Ascending aorta (tissue), 2 donors: ENCODE measurements around the gene INSC. TPM values are rescaled to one million over a fixed set of nuclear protein-coding genes. Genes with fewer than 3 reads are reported as not detected.

ENCODE experiments used
- DNase-seq, 2 donors: peaks; one replicate each; pipeline ENCODE4 v3.0.0-alpha.2; 2019; ENCODE audit warnings: low spot score in 2 of 2
- H3K27ac ChIP-seq, 2 donors: fragments of 200-600 bp; sonication (generic); one replicate each; pipeline ENCODE4 v1.5.1; 2016 to 2017; ENCODE audit warnings: mild to moderate bottlenecking in 1 of 2
- H3K27me3 ChIP-seq: fragments of 200-600 bp; sonication (generic); one replicate; pipeline ENCODE4 v1.5.1; 2017
- H3K36me3 ChIP-seq, 2 donors: fragments of 200-600 bp; sonication (generic); one replicate each; pipeline ENCODE4 v1.5.1; 2016
- H3K4me1 ChIP-seq, 2 donors: fragments of 200-600 bp; sonication (generic); one replicate each; pipeline ENCODE4 v1.5.1; 2016 to 2017; ENCODE audit warnings: mild to moderate bottlenecking in 1 of 2
- H3K4me3 ChIP-seq, 2 donors: fragments of 200-600 bp; sonication (generic); one replicate each; pipeline ENCODE4 v1.5.1; 2016 to 2017; ENCODE audit warnings: mild to moderate bottlenecking in 1 of 2
- H3K9me3 ChIP-seq, 2 donors: fragments of 200-600 bp; sonication (generic); one replicate each; pipeline ENCODE4 v1.5.1; 2016
- CTCF ChIP-seq, 3 experiments: fragments of 200-600 bp in 2 of 3; fragments of 450-650 bp in 1 of 3; sonication (generic) in 2 of 3; IDR thresholded peaks; one replicate each; pipeline ENCODE4 v1.5.1; 2016 to 2019; ENCODE audit warnings: antibody characterized with exemption in 3 of 3, mild to moderate bottlenecking in 1 of 3, moderate library complexity in 1 of 3
- intact Hi-C: fragments of 100-400 bp; cut with DNase I; formaldehyde crosslinking; loops from one replicate; pipeline ENCODE4 v1.15.1; 2023
- total RNA-seq: library from RNA; depleted of rRNA; stranded (reverse); fragments of >200 nt; gene quantifications from one replicate; pipeline ENCODE4 v1.1.0, GENCODE V29; 2016

The INSC gene
- total RNA-seq, 1 donor from 2014 or later: not detected

GRCh38 chr11:15150507-15150906 lies 35.8 kb downstream of the INSC start:
- no peak for DNase-seq
- TF ChIP-seq CTCF (IDR thresholded peaks at IDR 0.05): no peak
- no peak overlapping the region for H3K27ac ChIP-seq
- H3K9me3 ChIP-seq: no peaks in the 10 kb centered on the region
- intact Hi-C loops: no loop called here
- H3K4me1 ChIP-seq: no peaks in the 10 kb centered on the region
- no peaks in the 10 kb centered on the region for H3K36me3 ChIP-seq
- no peaks in the 10 kb centered on the region for H3K27me3 ChIP-seq
- no peak overlapping the region for H3K4me3 ChIP-seq

- H3K9me3 ChIP-seq: no peaks in the 10 kb centered on the region
- H3K27me3 ChIP-seq: no peaks in the 10 kb centered on the region
- no peak for DNase-seq
- H3K4me3 ChIP-seq: no peak overlapping the region
- H3K27ac ChIP-seq: no peak overlapping the region
- no peaks in the 10 kb centered on the region for H3K36me3 ChIP-seq
- H3K4me1 ChIP-seq: no peaks in the 10 kb centered on the region
- intact Hi-C loops: no loop called here
- TF ChIP-seq CTCF (IDR thresholded peaks at IDR 0.05): no peak
Observed at GRCh38 chr11:15153231-15153630, 38.5 kb downstream of the INSC start.

GRCh38 chr11:15157181-15157580 lies 42.5 kb downstream of the INSC start:
- Histone ChIP-seq H3K27ac (no peak overlapping the region), H3K27me3 (no peaks in the 10 kb centered on the region), H3K9me3 (no peaks in the 10 kb centered on the region), H3K4me1 (no peaks in the 10 kb centered on the region), H3K4me3 (no peak overlapping the region), H3K36me3 (no peaks in the 10 kb centered on the region)
- TF ChIP-seq CTCF (IDR thresholded peaks at IDR 0.05): no peak
- DNase-seq: no peak
- intact Hi-C loops: no loop called here

DNA sequence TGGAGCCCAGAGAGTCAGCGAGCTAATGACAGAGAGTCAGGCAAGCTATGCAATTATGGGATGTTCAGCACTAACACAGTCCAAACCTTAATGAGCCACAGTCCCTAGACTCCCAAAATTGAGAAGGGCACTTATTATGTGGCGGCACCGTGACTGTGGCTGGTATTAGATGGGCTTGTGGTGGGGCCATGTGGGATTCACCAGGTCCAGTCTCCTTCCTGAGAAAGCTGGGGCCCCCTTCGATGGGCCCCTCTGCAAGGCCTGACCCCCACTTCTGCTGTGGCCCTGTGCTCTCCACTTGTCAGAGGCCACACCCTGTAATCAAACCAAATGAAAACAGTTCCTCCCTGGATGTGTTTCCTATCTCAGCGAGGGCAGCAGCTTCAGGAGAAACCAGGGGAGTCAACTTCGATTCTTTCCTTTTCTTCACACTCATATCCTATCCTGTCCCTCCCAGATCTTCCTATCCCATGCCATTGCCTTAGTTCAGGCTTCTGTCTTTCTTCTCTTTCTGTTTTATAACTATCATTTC lies 42.9 kb downstream of the INSC start:
- TF ChIP-seq CTCF (IDR thresholded peaks at IDR 0.05): no peak
- Histone ChIP-seq H3K27me3 (no peaks in the 10 kb centered on the region), H3K4me3 (no peak overlapping the region), H3K36me3 (no peaks in the 10 kb centered on the region), H3K27ac (no peak overlapping the region), H3K4me1 (no peaks in the 10 kb centered on the region), H3K9me3 (no peaks in the 10 kb centered on the region)
- intact Hi-C loops: no loop called here
- DNase-seq: no peak

DNA sequence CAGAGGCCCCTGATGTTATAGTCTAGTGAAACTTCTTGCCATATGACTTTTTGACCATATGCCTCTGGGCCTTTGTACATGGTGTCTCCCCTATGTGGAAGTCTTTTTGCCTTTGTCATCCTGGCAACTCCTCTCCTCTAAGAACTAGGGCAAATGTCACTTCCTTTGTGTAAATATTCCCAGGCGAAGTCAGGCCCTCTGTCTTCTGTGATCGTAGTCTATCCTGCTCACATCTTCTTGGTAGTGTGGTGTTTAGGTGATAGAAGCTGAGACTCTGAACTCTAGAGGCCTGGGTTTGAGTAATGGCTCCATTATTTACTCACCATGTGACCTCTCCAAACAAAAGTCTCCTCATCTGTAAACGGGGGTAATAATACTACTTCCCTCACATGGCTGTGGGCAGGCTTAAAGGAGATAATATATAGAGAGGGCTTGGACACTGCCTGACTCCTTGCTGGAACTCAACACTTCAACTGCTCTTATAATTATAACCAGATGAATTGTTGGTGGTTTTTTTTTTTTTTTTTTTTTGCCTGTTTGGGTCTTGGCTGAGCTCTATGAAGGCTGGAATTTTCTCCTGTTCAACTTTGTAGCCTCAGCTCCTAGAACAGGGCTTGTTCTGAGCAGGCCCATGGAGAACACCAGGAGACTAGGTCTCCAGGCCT lies 43.8 kb downstream of the INSC start:
- TF ChIP-seq CTCF (IDR thresholded peaks at IDR 0.05): no peak
- no peak for DNase-seq
- Histone ChIP-seq H3K9me3 (no peaks in the 10 kb centered on the region), H3K27ac (no peak overlapping the region), H3K36me3 (no peaks in the 10 kb centered on the region), H3K4me1 (no peaks in the 10 kb centered on the region), H3K27me3 (no peaks in the 10 kb centered on the region), H3K4me3 (no peak overlapping the region)
- intact Hi-C loops: no loop called here
